GM10248 (cell line): Measurements from ENCODE around the gene HNRNPA3.

Experiments
- CTCF ChIA-PET: fragments of 300-600 bp; sonication (Branson Sonifier 250); formaldehyde crosslinking; extraction: SDS; loops from one replicate; lab custom pipeline; 2021; ENCODE audit warnings: antibody characterized with exemption; lab: Yijun Ruan, JAX
- POLR2A ChIA-PET: fragments of 350-650 bp; sonication (Branson Sonifier 250); formaldehyde crosslinking; extraction: SDS; loops from one replicate; lab custom pipeline; 2020; ENCODE audit warnings: antibody characterized with exemption; lab: Yijun Ruan, JAX
- DNase-seq: peaks from one replicate; pipeline ENCODE4 v3.0.0; 2012; ENCODE audit errors: extremely low spot score
- TF ChIP-seq, protein P1 (sequence below): IDR thresholded peaks from 2 replicates; pipeline ENCODE4 v1.5.1; 2012; ENCODE audit warnings: mild to moderate bottlenecking, low read depth; ENCODE audit errors: extremely low read depth, missing control alignments, control extremely low read depth

HNRNPA3 gene

DNA sequence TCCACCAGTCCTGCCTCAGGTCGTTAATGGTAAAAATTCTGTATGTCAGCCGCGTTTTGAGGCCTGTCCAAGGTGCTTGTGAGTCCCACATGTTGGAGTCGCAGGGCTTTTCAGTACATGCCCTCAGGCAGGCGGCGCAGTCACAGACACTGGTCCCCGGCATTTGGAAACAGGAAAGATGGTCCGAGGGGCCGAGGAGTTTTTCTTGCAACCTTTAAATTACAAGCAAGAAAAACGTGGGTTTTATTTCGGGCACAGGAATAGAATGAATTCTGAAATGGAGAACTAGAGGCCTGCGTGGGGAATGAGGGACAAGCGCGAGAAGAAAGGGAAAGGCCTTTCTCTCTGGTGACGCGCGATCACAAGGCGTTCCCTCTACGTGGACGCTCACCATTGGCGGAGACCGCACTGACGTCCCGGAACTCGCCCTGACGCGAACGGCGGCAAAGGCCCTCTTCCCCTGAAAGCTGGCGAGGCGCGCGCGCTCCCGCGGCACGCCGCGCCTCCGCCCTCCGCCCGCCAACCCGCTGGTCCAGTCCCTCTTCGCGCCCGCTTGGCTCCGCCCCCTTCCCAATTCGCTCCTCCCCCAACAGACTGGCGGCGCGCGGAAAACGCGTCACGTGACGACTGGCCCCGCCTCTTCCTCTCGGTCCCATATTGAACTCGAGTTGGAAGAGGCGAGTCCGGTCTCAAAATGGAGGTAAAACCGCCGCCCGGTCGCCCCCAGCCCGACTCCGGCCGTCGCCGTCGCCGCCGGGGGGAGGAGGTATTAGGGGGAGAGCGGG is at the start of gene HNRNPA3:
HNRNPA3 (plus strand) TSS at position 689 of the 785 bp plus-strand sequence; CDS start at position 695, 6 bp downstream.
- TF ChIP-seq, protein P1, sequence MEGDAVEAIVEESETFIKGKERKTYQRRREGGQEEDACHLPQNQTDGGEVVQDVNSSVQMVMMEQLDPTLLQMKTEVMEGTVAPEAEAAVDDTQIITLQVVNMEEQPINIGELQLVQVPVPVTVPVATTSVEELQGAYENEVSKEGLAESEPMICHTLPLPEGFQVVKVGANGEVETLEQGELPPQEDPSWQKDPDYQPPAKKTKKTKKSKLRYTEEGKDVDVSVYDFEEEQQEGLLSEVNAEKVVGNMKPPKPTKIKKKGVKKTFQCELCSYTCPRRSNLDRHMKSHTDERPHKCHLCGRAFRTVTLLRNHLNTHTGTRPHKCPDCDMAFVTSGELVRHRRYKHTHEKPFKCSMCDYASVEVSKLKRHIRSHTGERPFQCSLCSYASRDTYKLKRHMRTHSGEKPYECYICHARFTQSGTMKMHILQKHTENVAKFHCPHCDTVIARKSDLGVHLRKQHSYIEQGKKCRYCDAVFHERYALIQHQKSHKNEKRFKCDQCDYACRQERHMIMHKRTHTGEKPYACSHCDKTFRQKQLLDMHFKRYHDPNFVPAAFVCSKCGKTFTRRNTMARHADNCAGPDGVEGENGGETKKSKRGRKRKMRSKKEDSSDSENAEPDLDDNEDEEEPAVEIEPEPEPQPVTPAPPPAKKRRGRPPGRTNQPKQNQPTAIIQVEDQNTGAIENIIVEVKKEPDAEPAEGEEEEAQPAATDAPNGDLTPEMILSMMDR: no peak
- DNase-seq: peak; percentile 99
- POLR2A ChIA-PET: interaction anchor here (0.9 to 1.5 kb wide), 4 partner anchors 14 to 52 kb away, joined by 3 to 7 read pairs (median 4); partner anchors contain the start of gene NFE2L2
- CTCF ChIA-PET: interaction anchor here (0.7 to 1.7 kb wide), 4 partner anchors 10 to 52 kb away, joined by 3 to 7 read pairs (median 4); partner anchors contain the start of gene NFE2L2

DNA sequence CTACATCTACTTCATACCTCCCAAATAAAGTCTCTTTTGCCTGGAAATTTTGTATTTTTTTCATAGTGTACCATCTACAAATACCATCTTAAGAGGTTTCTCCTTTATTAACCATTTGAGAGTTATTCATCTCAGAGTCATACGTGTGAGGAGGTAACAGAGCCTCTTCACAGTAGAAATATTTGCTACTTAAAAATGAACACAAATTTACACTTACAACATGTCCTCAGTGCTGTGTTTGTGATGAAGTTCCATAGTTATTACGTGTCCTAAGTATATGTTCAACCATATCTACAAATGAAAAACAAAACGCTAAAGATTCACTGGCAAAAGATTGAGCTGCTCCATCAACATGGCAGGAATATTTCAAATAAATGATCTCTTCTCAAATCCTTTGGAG is 48.5 kb upstream of the HNRNPA3 start:
- POLR2A ChIA-PET: interaction anchor here (1.6 kb wide), 1 partner anchor 101 kb away, joined by 9 read pairs; the partner anchor contains the start of gene NFE2L2
- TF ChIP-seq, protein P1: no peak
- no peak for DNase-seq
- CTCF ChIA-PET: interaction anchor here (0.9 to 6.5 kb wide), 46 partner anchors 8 to 1043 kb away, joined by 3 to 157 read pairs (median 6); partner anchors contain the start of genes AGPS and NFE2L2

DNA sequence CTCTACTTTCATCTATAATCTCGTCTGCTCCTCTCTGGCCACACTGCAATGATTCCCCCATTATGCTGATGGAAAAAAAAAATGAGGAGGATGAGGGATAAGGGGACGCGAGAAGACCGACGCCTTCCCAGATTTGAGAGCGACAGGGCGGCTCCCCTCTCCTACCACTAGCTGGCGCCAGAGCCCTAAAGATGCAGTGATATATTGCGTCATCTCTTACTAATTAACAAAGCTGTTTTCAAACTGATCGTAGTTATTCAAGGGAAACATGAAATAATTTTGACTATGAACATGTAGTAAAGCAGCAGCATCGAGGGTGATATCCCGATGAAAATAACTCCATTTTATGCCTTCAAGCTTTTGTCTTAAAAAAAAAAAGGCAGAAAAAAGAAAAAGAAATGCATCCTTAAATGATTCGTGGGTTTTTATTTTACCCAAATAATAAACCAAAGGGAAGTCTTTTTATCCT is 48.0 kb upstream of the HNRNPA3 start:
- ChIA-PET POLR2A (interaction anchor here (1.6 kb wide), 1 partner anchor 100 kb away, joined by 9 read pairs; the partner anchor contains the start of gene NFE2L2), CTCF (interaction anchor here (0.6 to 6.5 kb wide), 75 partner anchors 8 to 1124 kb away, joined by 3 to 157 read pairs (median 5); partner anchors contain the start of genes AGPS and NFE2L2)
- TF ChIP-seq, protein P1: peak; percentile 99
- DNase-seq: peak; percentile 63

DNA sequence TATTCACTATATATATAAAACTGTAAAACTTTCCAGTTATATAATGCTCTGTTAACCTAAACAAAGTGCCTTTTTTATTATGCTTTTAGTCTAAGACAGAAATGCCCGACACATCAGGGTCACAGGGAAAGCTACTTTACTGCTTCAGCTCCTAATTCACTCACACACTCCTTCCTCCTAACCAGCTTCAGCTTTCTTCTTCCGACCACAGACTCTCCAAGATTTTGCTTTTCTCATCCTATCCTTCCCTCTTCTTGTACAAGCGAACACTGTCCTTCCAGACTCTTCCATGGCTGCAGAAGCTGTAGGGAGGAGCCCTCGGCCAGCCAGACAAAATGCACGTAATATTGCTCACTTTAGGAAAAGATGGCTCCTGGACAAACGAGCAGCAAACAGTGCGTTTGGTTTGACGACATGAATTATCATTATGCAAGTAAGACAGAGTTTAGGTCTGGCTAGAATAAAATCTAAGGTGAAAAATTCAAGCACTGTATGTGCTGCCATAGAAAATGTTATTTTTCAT is 47.5 kb upstream of the HNRNPA3 start:
- ChIA-PET POLR2A (interaction anchor here (0.7 to 1.6 kb wide), 3 partner anchors 98 to 100 kb away, joined by 3 to 9 read pairs (median 5); partner anchors contain the start of gene NFE2L2), CTCF (interaction anchor here (0.6 to 6.5 kb wide), 73 partner anchors 9 to 1125 kb away, joined by 3 to 157 read pairs (median 5); partner anchors contain the start of genes AGPS and NFE2L2)
- TF ChIP-seq, protein P1: no peak
- DNase-seq: no peak

DNA sequence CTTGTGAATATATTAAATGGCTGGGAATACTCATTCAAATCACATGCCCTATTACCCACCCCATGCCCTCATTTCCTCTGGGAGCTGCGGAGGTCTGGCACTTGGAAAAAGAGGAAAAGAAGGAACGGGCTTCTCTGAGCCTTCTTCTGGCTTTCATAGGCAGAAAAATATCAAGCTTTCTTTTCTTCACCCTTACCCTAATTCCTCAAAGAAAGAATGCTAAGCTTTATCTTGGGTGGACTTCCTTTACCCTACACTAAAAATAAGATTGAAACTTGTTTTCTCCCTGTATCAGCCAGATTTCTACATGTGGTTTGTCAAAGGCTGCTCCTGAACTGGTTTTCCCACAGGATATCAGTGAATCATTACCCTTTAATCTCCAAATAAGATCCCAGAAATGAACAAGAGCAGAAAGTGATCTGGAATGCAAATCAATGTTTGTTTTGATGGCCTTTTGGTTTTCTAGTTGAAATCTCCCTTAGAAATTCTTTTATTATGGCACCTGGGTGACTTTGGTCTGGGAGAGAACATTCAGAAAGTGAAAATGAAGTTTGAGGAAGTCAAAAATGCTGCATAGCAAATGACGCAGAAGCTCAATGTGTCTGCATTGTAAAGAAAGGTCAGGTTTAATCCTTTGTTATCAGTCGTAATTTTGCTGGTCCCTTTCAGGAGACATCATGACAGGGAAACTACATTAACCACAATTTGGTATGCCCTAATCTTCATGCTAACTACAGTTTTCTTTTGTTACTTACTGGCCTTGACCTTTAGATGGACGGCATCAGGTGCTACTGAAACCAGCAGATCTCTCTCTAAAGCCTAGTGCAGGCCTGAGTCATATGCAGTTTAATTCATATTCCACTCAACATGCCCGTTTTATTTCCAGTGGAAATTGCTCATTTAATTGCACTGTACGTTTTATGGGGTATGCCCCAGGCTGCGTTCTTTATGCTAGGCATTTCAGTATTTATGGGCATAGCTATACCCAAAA is 46.6 kb upstream of the HNRNPA3 start:
- CTCF ChIA-PET: interaction anchor here (1.0 to 6.5 kb wide), 33 partner anchors 10 to 1126 kb away, joined by 3 to 157 read pairs (median 7); partner anchors contain the start of gene NFE2L2
- POLR2A ChIA-PET: interaction anchor here (0.7 to 1.0 kb wide), 2 partner anchors 97 to 99 kb away, joined by 3 to 5 read pairs; partner anchors contain the start of gene NFE2L2
- TF ChIP-seq, protein P1: no peak
- DNase-seq: peak; percentile 48
